Adipocyte (in vitro differentiated cells): ENCODE measurements around the gene APLN.

ENCODE experiments used
- DNase-seq: peaks from one replicate; pipeline ENCODE4 v3.0.0-alpha.2; 2015; ENCODE audit warnings: low read depth
- H3K27me3 ChIP-seq: replicated peaks from 2 replicates; pipeline ENCODE4 v1.7.0; 2013; ENCODE audit warnings: mild to moderate bottlenecking, low read length, moderate library complexity; ENCODE audit not compliant: control insufficient read depth, insufficient read depth
- H3K36me3 ChIP-seq: 2 replicates; pipeline ENCODE4 v1.7.0; 2013; ENCODE audit warnings: low read length, mild to moderate bottlenecking, moderate library complexity; ENCODE audit not compliant: control insufficient read depth, insufficient read depth, severe bottlenecking
- H3K4me1 ChIP-seq: 2 replicates; pipeline ENCODE4 v1.7.0; 2013; ENCODE audit warnings: mild to moderate bottlenecking, low read length, moderate library complexity; ENCODE audit not compliant: control insufficient read depth, insufficient read depth
- H3K4me3 ChIP-seq: 2 replicates; pipeline ENCODE4 v1.7.0; 2013; ENCODE audit warnings: mild to moderate bottlenecking, low read length, moderate library complexity
- H3K9ac ChIP-seq: 2 replicates; pipeline ENCODE4 v1.7.0; 2013; ENCODE audit warnings: mild to moderate bottlenecking, low read length, moderate library complexity
- H3K9me3 ChIP-seq: 2 replicates; pipeline ENCODE4 v1.7.0; 2013; ENCODE audit warnings: mild to moderate bottlenecking, low read length, moderate library complexity; ENCODE audit not compliant: control insufficient read depth

Gene APLN

DNA sequence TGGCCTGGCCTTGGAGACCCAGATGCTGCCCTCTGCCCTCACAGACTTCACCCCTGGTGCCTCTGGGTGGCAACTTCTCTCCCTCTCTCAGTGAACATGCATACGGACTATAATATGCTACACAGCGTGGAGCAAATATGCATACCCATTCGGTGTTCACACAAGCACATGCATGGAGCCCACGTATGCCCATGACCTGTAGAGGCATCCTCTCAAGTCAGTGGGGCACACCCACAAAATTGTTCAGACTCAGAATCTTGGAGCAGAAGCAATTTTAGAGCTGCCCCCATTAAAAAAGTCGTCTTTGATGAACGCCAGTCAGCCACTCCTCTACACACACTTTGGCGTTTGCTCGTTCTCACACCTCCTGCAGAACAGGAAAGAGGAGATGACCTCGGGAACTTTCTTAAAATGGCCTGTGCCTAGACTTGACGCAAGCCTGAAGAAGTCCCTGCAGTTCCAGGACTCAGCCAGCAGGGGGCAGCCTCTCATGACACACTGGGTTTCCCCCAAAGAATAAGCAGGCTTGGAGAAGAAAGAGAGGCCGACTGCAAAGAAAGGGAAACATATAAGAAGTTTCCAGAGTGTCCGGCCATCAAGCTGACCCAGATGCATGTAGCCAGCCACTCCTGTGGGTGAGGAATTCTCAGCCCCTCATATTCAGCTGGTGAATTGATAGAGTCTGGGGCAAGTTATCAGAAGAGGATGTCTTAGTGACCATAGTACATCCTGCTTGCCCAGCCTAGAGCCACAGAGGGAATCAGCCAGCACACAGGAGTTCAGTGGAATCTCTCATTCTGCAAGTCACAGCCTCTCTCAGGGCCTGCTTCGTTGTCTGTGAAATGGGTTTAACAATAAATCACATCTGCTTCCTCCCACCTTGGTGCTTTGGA lies 17.3 kb downstream of the APLN start:
- H3K36me3 ChIP-seq, result no peaks in the 10 kb centered on the region
- peaks cover 8% of the 10 kb centered on the region for H3K4me1 ChIP-seq
- H3K9ac ChIP-seq, result no peak overlapping the region
- peaks cover 24% of the 10 kb centered on the region for H3K27me3 ChIP-seq
- H3K9me3 ChIP-seq, result peaks cover 10% of the 10 kb centered on the region
- no peak overlapping the region for H3K4me3 ChIP-seq
- DNase-seq, result peak; percentile 78

DNA sequence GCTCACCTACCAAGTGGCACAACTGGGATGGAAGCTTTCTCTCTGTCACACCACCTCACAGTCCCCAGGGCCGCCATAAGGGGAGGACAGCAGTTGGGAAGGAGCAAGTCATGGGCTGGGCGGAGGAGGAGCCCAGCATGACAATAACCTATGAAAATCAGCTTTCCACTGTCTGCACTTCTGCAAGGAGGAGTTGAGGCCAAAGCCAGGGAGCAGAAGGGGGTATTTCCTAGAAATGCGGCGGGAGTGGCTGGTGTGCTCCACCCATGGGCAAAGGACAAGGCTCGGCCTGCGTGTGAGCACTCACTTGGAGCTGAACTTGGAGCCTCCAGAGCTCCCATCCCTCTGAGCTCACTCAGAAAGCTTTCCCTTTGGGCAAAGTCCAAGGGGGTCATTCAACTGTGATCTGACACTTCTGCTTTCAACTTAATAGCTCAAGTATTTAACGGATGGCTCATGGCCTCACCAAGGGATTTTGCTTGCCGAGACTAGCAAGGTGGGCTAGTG lies 18.5 kb downstream of the APLN start:
- no peak overlapping the region for H3K9ac ChIP-seq
- peaks cover 9% of the 10 kb centered on the region for H3K9me3 ChIP-seq
- H3K4me1 ChIP-seq, result no peaks in the 10 kb centered on the region
- H3K36me3 ChIP-seq, result no peaks in the 10 kb centered on the region
- no peak for DNase-seq
- no peak overlapping the region for H3K4me3 ChIP-seq
- peaks cover 24% of the 10 kb centered on the region for H3K27me3 ChIP-seq

DNA sequence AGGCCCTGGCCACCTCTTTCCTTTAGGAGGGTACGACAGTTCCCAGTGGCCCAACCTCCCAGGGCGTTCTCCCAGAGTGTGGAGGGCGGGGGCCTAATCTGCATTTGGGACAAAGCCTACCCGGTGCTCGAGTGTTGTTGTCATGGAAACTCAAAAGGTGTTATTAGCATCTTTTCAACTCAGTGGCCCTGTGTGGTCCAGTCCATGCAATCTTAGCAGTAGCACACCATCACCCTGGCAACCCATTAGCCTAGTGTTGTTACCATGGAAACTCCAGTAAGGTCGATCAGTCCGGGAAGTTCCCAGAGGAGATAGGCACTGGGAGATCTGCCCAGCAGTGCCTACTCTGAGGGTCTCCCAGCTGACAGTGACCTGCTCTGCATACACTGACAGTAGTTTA lies 20.2 kb downstream of the APLN start:
- Histone ChIP-seq H3K36me3 (no peaks in the 10 kb centered on the region), H3K4me1 (peaks cover 8% of the 10 kb centered on the region), H3K9ac (no peak overlapping the region), H3K27me3 (peaks cover 17% of the 10 kb centered on the region), H3K9me3 (peaks cover 5% of the 10 kb centered on the region), H3K4me3 (no peak overlapping the region)
- DNase-seq, result no peak

DNA sequence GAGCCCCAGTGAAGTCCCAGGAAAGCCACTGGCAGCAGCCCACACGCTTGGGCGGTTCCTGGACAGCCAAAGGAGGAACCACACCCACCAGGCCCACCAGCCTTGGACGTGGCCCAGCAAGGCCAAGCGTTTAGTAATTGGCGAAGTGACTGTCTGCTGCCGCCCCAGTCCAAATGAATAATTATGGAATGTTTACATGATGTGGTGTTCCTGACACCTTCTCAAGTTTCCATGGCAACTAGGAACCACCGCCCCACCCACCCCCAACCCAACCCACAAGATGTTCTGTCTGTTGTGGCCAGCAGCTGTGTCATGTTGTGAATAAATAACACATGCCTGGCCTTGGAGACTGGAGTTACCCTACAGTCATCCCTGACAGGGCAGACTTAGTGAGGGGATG lies 22.3 kb downstream of the APLN start:
- peaks cover 11% of the 10 kb centered on the region for H3K4me1 ChIP-seq
- H3K9me3 ChIP-seq, result peaks cover 5% of the 10 kb centered on the region
- DNase-seq, result no peak
- H3K4me3 ChIP-seq, result no peak overlapping the region
- peaks cover 5% of the 10 kb centered on the region for H3K27me3 ChIP-seq
- H3K36me3 ChIP-seq, result no peaks in the 10 kb centered on the region
- H3K9ac ChIP-seq, result no peak overlapping the region

DNA sequence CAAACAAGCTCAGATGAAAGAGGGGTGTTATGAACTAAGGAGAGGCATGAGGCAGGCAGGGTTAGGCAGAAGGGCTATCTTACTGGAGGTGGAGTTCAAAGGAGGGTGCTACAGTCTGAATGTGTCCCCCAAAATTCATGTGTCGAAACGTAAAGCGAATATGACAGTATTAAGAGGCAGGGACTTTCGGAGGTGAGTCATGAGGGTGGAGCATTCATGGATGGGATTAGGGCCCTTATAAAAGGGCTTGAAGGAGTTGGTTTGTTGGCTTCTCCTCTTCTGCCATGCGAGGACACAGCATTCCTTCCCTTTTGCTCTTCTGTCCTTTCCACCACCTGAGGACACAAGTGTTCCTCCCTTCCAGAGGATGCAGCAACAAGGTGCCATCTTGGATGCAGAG lies 22.9 kb downstream of the APLN start:
- no peak for DNase-seq
- Histone ChIP-seq H3K27me3 (peaks cover 5% of the 10 kb centered on the region), H3K4me1 (peaks cover 11% of the 10 kb centered on the region)

DNA sequence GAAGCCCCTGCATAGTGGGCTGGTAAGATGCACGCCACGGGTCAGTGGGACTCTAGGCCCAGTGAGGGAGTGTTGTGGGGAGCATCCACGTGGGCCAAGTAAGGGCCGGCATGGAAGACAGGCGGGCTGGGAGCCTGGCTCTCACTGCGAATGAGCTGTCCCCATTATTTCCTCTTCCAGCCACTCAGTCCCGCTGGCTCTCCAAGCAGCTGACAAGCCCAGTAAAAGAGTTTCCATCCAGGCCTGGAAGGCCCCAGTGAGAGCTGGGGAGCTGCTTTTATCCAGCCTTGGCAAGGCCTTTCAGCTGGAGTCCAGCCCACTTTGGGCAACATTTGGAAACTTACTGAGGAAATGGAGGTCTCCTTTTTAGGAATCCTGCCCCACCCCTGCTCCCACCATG lies 24.9 kb downstream of the APLN start:
- H3K9me3 ChIP-seq, result peaks cover 5% of the 10 kb centered on the region
- peaks cover 11% of the 10 kb centered on the region for H3K4me1 ChIP-seq
- H3K36me3 ChIP-seq, result no peaks in the 10 kb centered on the region
- no peak for DNase-seq
- H3K4me3 ChIP-seq, result no peak overlapping the region
- H3K27me3 ChIP-seq, result no peaks in the 10 kb centered on the region
- no peak overlapping the region for H3K9ac ChIP-seq

More for the DNA sequence above, 22.9 kb downstream of the APLN start:
- Histone ChIP-seq H3K36me3 (no peaks in the 10 kb centered on the region), H3K9ac (no peak overlapping the region), H3K4me3 (no peak overlapping the region), H3K9me3 (peaks cover 5% of the 10 kb centered on the region)

DNA sequence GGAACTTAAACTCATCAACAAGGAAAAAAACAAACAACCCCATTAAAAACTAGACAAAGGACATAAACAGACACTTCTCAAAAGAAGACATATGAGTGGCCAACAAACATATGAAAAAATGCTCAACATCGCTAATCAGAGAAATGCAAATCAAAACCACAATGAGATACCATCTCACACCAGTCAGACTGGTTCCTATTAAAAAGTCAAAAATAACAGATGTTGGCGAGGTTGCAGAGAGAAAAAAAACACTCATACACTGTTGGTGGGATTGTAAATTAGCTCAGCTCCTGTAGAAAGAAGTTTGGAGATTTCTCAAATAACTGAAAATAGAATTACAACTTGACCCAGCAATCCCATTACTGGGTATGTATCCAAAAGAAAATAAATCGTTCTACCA lies 28.7 kb downstream of the APLN start:
- Histone ChIP-seq H3K4me1 (peaks cover 11% of the 10 kb centered on the region), H3K4me3 (no peak overlapping the region), H3K9ac (no peak overlapping the region), H3K9me3 (no peaks in the 10 kb centered on the region), H3K27me3 (peaks cover 7% of the 10 kb centered on the region), H3K36me3 (no peaks in the 10 kb centered on the region)
- no peak for DNase-seq

DNA sequence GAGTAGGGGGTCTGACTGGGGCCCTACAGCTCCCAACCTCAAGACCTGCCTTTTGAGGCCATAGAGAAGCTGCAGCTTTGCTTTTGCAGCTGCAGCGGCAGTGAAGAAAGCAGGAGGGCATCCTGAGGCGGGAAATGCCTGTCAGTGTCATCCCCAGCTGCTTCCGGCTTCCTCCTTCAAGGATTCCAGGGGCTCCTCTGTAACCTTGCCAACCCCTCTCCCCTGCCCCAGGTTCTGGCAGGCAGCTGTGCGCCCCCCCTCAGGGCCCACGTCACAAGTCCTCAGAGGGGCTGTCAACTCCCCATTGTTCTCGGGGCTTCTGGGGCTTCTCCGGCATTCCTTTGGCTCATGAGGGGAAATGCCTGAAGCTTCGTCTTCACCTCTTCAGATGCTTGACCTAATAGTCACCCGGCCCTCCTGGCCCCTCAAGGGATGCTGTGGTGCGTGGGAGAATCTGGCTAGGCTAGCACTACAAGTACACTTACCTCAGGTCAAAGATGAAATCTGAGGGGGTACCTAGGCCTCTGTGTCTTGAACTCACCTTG lies 31.9 kb downstream of the APLN start:
- peaks cover 20% of the 10 kb centered on the region for H3K27me3 ChIP-seq
- DNase-seq, result no peak
- H3K36me3 ChIP-seq, result no peaks in the 10 kb centered on the region
- H3K4me3 ChIP-seq, result no peak overlapping the region
- no peak overlapping the region for H3K9ac ChIP-seq
- no peaks in the 10 kb centered on the region for H3K9me3 ChIP-seq
- no peaks in the 10 kb centered on the region for H3K4me1 ChIP-seq

DNA sequence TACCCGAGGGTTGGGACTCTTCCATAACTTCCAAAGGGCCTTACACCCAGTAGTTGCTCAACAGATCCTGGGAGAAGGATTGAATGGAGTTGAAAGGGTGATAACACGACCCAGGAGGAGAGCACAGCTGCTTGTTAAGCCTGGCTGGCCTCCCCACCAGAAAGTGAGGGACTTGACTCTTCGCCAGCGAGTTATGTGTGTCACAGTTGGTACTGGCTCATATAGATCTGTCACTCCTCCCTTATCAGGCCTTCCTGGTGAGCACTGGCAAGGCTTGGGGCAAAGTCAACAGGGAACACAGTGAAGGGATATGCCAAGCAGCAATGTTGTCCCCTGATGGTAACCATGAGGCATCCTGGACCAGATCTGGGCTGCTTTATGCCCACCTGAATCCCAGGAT lies 35.8 kb downstream of the APLN start:
- H3K9ac ChIP-seq, result no peak overlapping the region
- H3K36me3 ChIP-seq, result no peaks in the 10 kb centered on the region
- peaks cover 20% of the 10 kb centered on the region for H3K27me3 ChIP-seq
- no peaks in the 10 kb centered on the region for H3K4me1 ChIP-seq
- no peak overlapping the region for H3K4me3 ChIP-seq
- DNase-seq, result no peak
- no peaks in the 10 kb centered on the region for H3K9me3 ChIP-seq

DNA sequence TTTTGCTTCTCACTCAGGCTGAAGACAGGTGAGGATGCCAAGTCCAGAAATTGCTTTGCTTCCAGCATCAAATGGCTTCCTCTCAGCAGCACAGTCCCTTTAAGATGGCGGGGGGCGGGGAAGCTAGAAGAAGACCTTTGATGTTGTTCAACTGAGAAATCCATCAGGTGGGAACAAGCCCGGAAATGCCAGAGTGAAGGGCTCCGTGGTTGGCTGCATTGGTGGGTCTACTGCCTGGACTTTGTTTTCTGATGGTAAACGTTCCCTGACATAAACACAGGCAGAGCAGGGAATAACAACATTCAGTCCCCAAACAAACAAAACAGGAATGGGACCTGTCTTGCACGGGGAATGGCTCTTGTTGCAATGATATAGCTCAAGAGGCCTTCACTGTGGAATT lies 37.3 kb downstream of the APLN start:
- no peak for DNase-seq
- Histone ChIP-seq H3K9ac (no peak overlapping the region), H3K36me3 (no peaks in the 10 kb centered on the region), H3K4me1 (no peaks in the 10 kb centered on the region), H3K27me3 (peaks cover 12% of the 10 kb centered on the region), H3K9me3 (no peaks in the 10 kb centered on the region), H3K4me3 (no peak overlapping the region)

DNA sequence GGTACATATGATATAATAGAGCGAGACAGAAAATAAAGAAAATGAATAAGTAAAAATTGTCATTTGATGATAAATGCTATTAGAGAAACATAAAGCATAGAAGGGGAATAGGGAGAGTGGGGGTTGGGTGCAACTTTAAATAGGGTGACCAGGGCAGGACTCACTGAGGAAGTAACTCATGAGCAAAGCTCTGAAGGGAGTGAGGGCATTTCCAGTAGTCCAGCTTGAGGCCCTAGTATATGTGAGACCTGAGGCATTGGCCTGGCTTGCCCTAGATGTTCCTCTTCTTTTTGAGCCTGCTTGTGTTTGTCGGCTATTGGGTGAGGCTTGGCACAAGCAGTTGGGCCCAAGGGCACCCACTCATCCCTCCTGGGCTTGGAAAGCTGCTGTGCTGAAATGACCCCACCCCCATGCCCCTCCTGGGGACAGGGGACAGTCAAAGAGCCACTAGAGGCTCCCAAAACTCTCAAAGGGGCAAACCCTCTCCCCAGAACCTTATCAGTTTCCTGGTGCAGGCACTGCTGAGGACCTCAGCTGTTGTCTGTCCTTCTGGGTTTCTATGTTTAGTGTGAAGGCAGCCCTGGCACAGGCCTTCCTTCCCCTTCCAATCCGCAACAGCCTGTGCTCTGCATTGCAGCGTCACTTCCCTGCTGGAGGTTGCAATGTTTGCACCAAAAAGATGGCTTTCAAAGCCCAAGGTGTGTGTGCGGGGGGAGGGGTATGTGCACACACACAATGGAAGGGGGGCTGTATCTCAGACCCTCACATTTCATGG lies 40.1 kb downstream of the APLN start:
- no peak overlapping the region for H3K4me3 ChIP-seq
- no peak for DNase-seq

More for the DNA sequence above, 40.1 kb downstream of the APLN start:
- Histone ChIP-seq H3K9me3 (peaks cover 8% of the 10 kb centered on the region), H3K4me1 (no peaks in the 10 kb centered on the region), H3K36me3 (no peaks in the 10 kb centered on the region), H3K27me3 (peaks cover 16% of the 10 kb centered on the region), H3K9ac (no peak overlapping the region)
